CMK (cell line): ENCODE results near the gene MAGI3.

ENCODE experiments used
- DNase-seq: peaks from one replicate; pipeline ENCODE4 v3.0.0-alpha.2; 2010; ENCODE audit warnings: low read depth

Gene MAGI3

GRCh38 chr1:113657556-113658063, 267.3 kb downstream of the MAGI3 start:
- no peak for DNase-seq

- DNase-seq: no peak
Measured at GRCh38 chr1:113659035-113659434, 268.7 kb downstream of the MAGI3 start.

- no peak for DNase-seq
Measured at GRCh38 chr1:113659556-113659955, 269.2 kb downstream of the MAGI3 start.

GRCh38 chr1:113660088-113660487, 269.8 kb downstream of the MAGI3 start:
- no peak for DNase-seq

- DNase-seq: no peak
Measured at GRCh38 chr1:113662101-113662500, 271.8 kb downstream of the MAGI3 start.

- DNase-seq: no peak
Measured at GRCh38 chr1:113663165-113663951, 273.0 kb downstream of the MAGI3 start.

- no peak for DNase-seq
Measured at GRCh38 chr1:113665071-113665470, 274.8 kb downstream of the MAGI3 start.

GRCh38 chr1:113666126-113666525, 275.8 kb downstream of the MAGI3 start:
- no peak for DNase-seq

- no peak for DNase-seq
Measured at GRCh38 chr1:113669988-113670387, 279.7 kb downstream of the MAGI3 start.

GRCh38 chr1:113670650-113671049, 280.3 kb downstream of the MAGI3 start:
- no peak for DNase-seq

- no peak for DNase-seq
Measured at GRCh38 chr1:113672491-113672890, 282.2 kb downstream of the MAGI3 start.

GRCh38 chr1:113674591-113674990, 284.3 kb downstream of the MAGI3 start:
- DNase-seq: no peak

- no peak for DNase-seq
Measured at GRCh38 chr1:113675302-113675701, 285.0 kb downstream of the MAGI3 start.

GRCh38 chr1:113676524-113676923, 286.2 kb downstream of the MAGI3 start:
- no peak for DNase-seq

- no peak for DNase-seq
Measured at GRCh38 chr1:113677250-113678158, 287.2 kb downstream of the MAGI3 start.

- no peak for DNase-seq
Measured at GRCh38 chr1:113678159-113678469, 287.8 kb downstream of the MAGI3 start.

- no peak for DNase-seq
Measured at GRCh38 chr1:113681596-113682337, 291.5 kb downstream of the MAGI3 start.

GRCh38 chr1:113683384-113684152, 293.3 kb downstream of the MAGI3 start:
- DNase-seq: no peak

- no peak for DNase-seq
Measured at GRCh38 chr1:113684153-113684541, 293.8 kb downstream of the MAGI3 start.

GRCh38 chr1:113686891-113687618, 296.7 kb downstream of the MAGI3 start:
- no peak for DNase-seq

GRCh38 chr1:113691184-113691583, 300.9 kb downstream of the MAGI3 start:
- DNase-seq: no peak
